ENCODE data around the gene ADARB2.

GRCh38 chr10:1638889-1639419 lies 98.4 kb downstream of the ADARB2 start:
- no peak for TF ChIP-seq CBX5 (IDR thresholded peaks at IDR 0.05; ENCODE audit: low read depth)
- no peak for TF ChIP-seq CTCF (IDR thresholded peaks at IDR 0.05 in 2 of 3, conservative IDR thresholded peaks at IDR 0.05 in 1 of 3; ENCODE audit: control insufficient read depth in 2 of 3, extremely low read depth in 1 of 3, insufficient read depth in 1 of 3, low read depth in 3 of 3, low read length in 3 of 3)
- no peak for TF ChIP-seq EGR1 (IDR thresholded peaks at IDR 0.05; ENCODE audit: borderline replicate concordance in 1 of 2, low read depth in 2 of 2, low read length in 2 of 2)
- TF ChIP-seq USF1 (IDR thresholded peaks at IDR 0.05; ENCODE audit: borderline replicate concordance, extremely low read length, insufficient read depth, low read depth, low read length), result no peak
- no peak for TF ChIP-seq EZH2 (IDR thresholded peaks at IDR 0.05; ENCODE audit: borderline replicate concordance, control insufficient read depth, low read depth, low read length)
- no peak for TF ChIP-seq GABPA (IDR thresholded peaks at IDR 0.05; ENCODE audit: low read depth)
- no peak for TF ChIP-seq NRF1 (conservative IDR thresholded peaks at IDR 0.05; ENCODE audit: low read depth, low read length)

Measured in GM12878 (cell line).